HG03159 (cell line): ENCODE results near the gene L3MBTL1.

Experiments
- ATAC-seq: cut with Tn5 transposase; IDR thresholded peaks from one replicate; pipeline ENCODE4 v1.9.1; 2021; ENCODE audit warnings: mild to moderate bottlenecking, moderate library complexity; ENCODE audit not compliant: unreplicated experiment

The L3MBTL1 gene

DNA sequence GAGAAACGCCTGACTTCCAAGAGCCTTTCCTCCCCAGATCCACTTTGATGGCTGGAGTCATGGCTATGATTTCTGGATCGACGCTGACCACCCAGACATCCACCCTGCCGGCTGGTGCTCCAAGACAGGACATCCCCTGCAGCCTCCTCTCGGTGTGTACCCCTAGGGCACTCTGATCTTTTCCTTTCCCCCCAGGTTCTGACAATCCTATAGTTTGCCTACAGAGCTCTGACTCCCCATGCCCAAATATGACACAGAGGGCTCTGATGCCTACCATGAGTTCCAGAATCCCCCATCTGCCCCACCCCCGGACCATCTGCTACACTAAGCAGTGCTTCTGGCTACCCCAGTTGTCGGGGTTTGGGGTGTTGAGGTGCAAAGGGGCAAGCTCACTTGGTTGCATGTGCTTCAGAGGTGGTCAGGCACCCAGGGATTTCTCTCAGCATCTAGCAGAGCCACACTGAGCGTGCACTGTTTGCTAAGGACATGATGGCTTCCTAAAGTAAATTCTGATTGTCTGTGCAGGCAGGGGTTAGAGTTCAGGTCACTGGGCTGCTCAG lies 27.4 kb downstream of the L3MBTL1 start:
- ATAC-seq, result no peak

GRCh38 chr20:43535370-43536004 lies 28.0 kb downstream of the L3MBTL1 start:
- ATAC-seq, result no peak

- no peak for ATAC-seq
These were observed 28.7 kb downstream of the L3MBTL1 start for GRCh38 chr20:43536041-43536816.

- no peak for ATAC-seq
These were observed 29.4 kb downstream of the L3MBTL1 start for GRCh38 chr20:43536817-43537440.

DNA sequence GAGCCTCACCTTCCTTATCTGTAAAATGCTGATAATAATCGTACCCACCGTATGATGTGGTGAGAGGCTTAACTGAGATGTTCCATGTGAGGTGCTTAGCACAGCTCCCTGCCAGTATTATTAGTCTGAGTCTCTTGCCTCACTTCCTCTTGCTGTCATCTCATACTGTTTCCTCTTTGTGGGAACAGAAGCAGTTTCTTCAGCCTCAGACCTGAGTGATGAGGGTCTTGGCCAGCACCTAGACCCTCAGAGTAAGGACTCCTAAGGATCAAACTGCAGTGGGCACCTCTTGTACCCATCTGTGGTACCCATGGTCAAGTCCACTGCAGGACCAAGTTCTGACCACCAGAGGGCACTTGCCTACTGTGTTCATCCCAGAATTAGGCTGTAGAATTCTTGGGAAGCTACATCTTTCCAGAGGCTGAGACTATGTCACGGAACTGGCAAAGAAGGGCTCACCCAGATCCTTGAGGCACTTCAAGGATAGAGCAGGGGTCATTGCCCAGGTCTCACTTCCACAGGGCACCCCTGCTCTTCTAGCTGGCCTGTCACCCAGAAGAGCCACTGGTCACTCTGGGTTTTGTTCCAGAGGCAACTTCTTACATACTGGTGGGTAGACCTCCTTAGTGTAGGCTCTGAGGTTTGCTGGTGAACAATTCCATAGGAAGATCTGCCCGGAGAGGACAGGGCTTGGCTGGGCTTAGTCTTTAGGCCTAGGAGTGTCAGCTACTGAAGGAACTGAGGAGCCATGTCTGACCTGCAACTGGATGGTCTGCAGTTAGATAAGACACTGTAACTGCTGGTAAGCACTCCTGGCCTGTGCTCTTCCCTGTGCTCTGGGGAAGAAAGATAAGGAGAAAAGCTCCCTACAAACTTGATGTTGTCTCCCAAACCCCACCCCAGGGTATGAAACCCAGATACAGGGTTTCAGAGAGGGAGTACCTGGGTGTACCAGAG lies 30.7 kb downstream of the L3MBTL1 start:
- ATAC-seq, result no peak

GRCh38 chr20:43538878-43539700 lies 31.6 kb downstream of the L3MBTL1 start:
- ATAC-seq, result no peak

DNA sequence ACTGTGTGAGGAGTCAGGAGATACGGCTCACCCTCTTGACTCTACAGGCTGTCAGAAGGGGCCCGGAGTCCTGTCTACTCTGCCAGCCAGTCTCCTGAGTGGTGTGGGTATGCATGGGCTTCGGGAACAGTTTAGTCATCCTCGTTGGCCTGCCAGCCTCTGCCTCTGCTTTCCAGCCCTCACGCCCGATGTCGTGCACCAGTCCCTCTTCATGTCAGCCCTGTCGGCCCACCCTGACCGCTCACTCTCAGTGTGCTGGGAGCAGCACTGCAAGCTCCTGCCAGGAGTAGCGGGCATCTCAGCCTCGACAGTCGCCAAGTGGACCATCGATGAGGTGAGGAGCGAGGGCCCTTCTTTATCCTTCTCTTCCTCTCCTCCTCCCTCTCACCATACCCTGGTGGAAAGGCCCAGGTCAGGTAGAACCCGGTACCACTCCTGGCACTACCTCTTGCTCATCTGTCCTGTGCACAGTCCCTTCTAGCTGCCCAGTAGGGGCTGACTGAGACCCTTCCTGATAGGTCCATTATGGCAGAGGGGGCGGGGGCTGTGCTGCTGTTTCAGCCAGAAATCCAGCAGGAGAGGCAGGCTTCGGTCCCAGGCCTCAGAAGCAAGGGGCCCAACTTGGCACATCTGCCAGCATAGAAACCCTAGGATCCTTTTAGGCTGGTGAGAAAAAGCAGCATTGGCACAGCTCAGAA lies 32.6 kb downstream of the L3MBTL1 start:
- ATAC-seq, result no peak

GRCh38 chr20:43540673-43541060 lies 33.2 kb downstream of the L3MBTL1 start:
- no peak for ATAC-seq

DNA sequence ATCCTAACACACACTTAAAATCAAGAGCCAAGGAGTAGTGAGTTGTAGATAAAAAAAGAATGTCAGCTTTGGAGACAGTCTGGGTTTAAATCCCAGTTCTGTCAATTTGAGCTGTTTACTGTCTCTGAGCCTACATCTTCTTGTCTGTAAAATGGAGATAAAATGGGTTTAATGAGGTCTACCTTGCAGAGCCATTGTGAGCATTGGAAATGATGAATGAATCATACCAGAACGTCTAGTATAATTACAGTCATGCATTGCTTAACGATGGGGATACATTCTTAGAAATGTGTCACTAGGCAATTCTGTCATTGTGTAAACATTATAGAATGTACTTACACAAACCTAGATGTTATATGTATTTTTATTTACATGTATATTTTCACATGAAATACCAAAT lies 33.7 kb downstream of the L3MBTL1 start:
- no peak for ATAC-seq

GRCh38 chr20:43542161-43542560 lies 34.7 kb downstream of the L3MBTL1 start:
- no peak for ATAC-seq

DNA sequence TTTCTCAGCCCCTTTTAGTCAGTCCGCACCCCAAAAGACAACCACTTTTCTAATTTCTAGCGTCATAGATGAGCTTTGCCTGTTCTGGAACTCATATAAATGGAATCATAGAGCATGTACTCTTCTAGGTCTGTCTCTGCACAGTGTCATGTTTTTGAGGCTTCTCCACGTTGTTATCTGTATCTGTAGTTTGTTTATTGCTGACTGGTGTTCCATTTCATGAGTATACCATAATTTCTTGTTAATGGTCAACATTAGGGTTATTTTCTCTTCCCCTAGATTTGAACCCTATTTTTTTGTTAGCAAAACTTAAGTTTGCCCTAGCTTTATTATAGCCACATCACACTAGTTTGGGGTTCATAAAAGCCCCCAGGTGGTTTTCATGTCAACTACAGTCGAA lies 35.2 kb downstream of the L3MBTL1 start:
- ATAC-seq, result no peak

- ATAC-seq, result no peak
These were observed 35.6 kb downstream of the L3MBTL1 start for GRCh38 chr20:43543138-43543537.

- no peak for ATAC-seq
These were observed 37.0 kb downstream of the L3MBTL1 start for GRCh38 chr20:43544501-43544900.

DNA sequence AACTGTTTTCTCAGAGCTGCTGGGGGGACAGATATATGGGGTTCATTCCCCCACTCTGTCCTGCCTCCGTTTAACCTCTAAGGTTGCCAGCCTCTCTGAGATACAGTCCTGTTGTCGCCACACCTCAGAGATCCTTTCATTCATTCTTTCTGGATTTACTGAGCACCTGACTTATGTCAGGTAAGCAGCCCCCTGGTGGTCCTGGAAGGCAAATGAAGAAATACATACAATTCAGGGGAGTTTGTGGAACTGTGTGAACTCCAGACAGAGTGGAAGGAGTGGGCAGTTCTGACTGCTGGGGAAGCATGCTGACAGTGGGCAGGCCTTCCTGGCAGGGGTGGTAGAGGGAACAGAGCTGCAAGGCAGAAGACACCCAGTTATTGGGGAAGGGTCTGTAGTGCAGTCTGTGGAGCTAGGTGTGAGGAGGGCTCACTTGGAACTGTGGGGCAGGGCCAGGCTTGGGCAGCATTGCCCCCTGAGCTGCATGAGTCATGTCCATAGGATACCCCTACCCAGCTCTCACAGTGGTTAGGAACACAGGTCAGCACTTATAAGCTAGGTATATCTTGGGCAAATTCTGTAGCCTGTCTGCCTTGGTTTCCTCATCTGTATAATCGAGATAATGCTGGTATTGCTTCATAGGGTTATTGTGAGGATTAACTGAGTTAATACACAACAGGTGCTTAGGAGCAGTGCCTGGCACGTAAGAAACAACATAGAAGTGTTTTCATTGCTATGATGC lies 38.5 kb downstream of the L3MBTL1 start:
- ATAC-seq, result no peak

DNA sequence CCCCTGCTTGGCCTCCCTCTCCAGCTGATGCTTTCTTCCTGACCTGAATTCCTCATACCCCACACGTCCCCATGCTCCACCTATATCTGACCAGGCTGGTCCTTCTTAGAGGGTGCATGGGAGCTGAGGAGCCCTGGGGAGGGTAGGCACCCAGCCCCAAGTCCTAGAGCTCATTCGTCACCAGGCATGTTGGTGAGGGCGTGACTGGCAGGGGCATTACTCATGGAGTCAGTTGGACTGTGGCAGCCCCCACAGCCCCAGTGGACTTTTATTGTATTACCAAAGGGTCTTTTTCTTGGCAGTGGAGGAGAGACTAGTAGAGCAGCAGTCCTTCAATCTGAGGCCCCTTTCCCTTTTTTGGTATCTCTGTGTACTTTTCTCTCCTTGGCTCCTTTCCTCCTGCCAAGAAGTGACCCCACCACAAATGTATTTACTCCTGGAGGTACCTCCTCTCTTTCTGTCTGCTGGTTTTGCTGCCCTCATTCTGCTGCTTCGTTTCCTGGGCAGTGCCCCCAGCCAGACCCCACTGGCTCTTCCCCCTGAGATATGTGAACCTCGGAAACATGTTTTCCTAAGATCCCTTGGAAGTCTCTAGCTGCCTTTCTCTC lies 40.9 kb downstream of the L3MBTL1 start:
- ATAC-seq, result no peak

- ATAC-seq, result no peak
These were observed 42.0 kb downstream of the L3MBTL1 start for GRCh38 chr20:43549416-43550065.

DNA sequence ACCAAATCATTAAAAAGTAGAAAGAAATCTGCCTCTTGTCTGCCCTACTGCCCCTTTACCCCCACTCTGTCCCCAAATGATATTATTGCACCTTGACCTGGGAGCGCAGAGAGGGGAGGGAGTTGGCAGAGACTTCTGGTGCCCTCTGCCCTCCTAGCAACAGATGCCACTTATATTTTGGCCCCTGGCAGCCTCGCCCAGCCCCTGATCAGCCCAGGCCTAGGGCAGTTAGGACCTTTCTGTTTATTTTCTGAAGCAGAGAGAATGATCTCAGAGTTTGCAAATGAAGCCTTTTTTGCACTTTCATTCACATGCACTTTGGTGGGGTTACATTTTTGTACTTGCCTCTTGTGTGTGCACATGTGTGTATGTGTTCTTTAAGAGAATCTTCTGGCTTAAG lies 43.0 kb downstream of the L3MBTL1 start:
- ATAC-seq, result no peak

GRCh38 chr20:43554369-43554768 lies 46.9 kb downstream of the L3MBTL1 start:
- no peak for ATAC-seq
